Measurements from ENCODE around the gene CD69.

DNA sequence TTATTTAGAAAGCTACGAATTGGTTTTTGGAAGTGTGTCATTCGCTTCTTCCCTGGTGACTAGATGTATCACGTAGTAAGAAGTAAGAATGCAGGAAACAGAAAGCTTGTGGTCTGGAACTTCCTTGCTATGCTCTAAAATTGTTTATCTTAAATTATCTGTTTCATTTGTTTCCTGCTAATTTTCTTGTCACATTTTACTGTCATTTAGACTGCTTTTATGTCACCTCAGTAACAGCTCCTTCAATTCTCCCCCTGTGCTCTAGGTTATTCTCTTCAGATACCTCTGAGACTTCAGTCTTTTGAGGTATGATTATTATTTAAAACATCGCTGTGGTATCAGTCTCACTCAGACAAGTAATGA is 699 bp upstream of the CD69 start:
- TF ChIP-seq, protein P1, sequence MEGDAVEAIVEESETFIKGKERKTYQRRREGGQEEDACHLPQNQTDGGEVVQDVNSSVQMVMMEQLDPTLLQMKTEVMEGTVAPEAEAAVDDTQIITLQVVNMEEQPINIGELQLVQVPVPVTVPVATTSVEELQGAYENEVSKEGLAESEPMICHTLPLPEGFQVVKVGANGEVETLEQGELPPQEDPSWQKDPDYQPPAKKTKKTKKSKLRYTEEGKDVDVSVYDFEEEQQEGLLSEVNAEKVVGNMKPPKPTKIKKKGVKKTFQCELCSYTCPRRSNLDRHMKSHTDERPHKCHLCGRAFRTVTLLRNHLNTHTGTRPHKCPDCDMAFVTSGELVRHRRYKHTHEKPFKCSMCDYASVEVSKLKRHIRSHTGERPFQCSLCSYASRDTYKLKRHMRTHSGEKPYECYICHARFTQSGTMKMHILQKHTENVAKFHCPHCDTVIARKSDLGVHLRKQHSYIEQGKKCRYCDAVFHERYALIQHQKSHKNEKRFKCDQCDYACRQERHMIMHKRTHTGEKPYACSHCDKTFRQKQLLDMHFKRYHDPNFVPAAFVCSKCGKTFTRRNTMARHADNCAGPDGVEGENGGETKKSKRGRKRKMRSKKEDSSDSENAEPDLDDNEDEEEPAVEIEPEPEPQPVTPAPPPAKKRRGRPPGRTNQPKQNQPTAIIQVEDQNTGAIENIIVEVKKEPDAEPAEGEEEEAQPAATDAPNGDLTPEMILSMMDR (IDR thresholded peaks at IDR 0.05 in 4 of 5, conservative IDR thresholded peaks at IDR 0.05 in 1 of 5), result no peak
- TF ChIP-seq POLR2A (IDR thresholded peaks at IDR 0.05), result no peak

Data from gastrocnemius medialis (tissue), 4 donors.